Measurements from ENCODE around the gene HLA-DMB.

GRCh38 chr6:32962213-32962826 is 21.5 kb upstream of the HLA-DMB start:
- TF ChIP-seq CTCF (IDR thresholded peaks at IDR 0.05) (no peak), POLR2A (IDR thresholded peaks at IDR 0.05) (no peak)
